Endothelial cell of umbilical vein (primary cell): Measurements from ENCODE around the gene PRTN3. TPM values are rescaled to one million over a fixed set of nuclear protein-coding genes. Genes with fewer than 3 reads are reported as not detected.

Source experiments
- BruUV-seq: library from RNA; stranded (reverse); fragments of 400-500 nt; replicated peaks from 2 replicates; lab custom pipeline; 2021; lab: Mats Ljungman, UMichigan
- CTCF ChIA-PET: fragments of 300-600, 350-600 bp; sonication (Branson Sonifier 250); formaldehyde crosslinking; loops from one replicate; lab custom pipeline; 2021; ENCODE audit warnings: antibody characterized with exemption, inconsistent platforms; lab: Charles Lee
- POLR2A ChIA-PET: fragments of 300-600, 350-600 bp; sonication (Branson Sonifier 250); formaldehyde crosslinking; loops from one replicate; lab custom pipeline; 2021; ENCODE audit warnings: antibody characterized with exemption, inconsistent platforms; lab: Charles Lee
- DNase-seq: peaks from one replicate; pipeline ENCODE4 v3.0.0-alpha.2; 2011; ENCODE audit warnings: low read depth, low spot score
- FAIRE-seq: peaks from 2 replicates; lab custom pipeline; 2011; peaks lifted over from hg19 to GRCh38; lab: Jason Lieb, UNC
- H2AFZ ChIP-seq: 2 replicates; pipeline ENCODE4 v1.6.0; 2012; ENCODE audit warnings: low read depth, low read length, control low read depth, inconsistent platforms
- H3K27ac ChIP-seq: 2 replicates; pipeline ENCODE4 v1.5.1; 2011; ENCODE audit warnings: low read depth, mild to moderate bottlenecking, control low read depth, low read length, moderate library complexity; ENCODE audit not compliant: insufficient read depth
- H3K27me3 ChIP-seq, 2 experiments: 2 replicates each; pipeline versions ENCODE4 v1.6.0 to v1.6.1; 2011; ENCODE audit warnings: low read length in 2 of 2, mixed read lengths in 1 of 2; ENCODE audit not compliant: control insufficient read depth in 2 of 2, insufficient read depth in 2 of 2
- H3K36me3 ChIP-seq, 2 experiments: 2 replicates in 1 of 2; 3 replicates in 1 of 2; pipeline ENCODE4 v1.5.1; 2011; ENCODE audit warnings: low read length in 2 of 2, mild to moderate bottlenecking in 1 of 2, moderate library complexity in 1 of 2; ENCODE audit not compliant: control insufficient read depth in 2 of 2, insufficient read depth in 2 of 2; ENCODE audit errors: extremely low read depth in 1 of 2
- H3K4me1 ChIP-seq: 3 replicates; pipeline ENCODE4 v1.5.1; 2011; ENCODE audit warnings: mild to moderate bottlenecking, low read length; ENCODE audit not compliant: control insufficient read depth, insufficient read depth; ENCODE audit errors: extremely low read depth
- H3K4me2 ChIP-seq: 2 replicates; pipeline ENCODE4 v1.6.1; 2011; ENCODE audit warnings: low read length, control low read depth, mixed read lengths; ENCODE audit not compliant: insufficient read depth
- H3K4me3 ChIP-seq, 3 experiments: fragments of 200-600 bp in 1 of 3; sonication (generic), shearing (Covaris generic) in 1 of 3; replicated peaks in 1 of 3; 2 replicates each; pipeline ENCODE4 v1.5.1; 2011 to 2016; ENCODE audit warnings: control low read depth in 3 of 3, low read length in 3 of 3, mild to moderate bottlenecking in 2 of 3, inconsistent platforms in 1 of 3, low read depth in 1 of 3, moderate library complexity in 1 of 3; ENCODE audit not compliant: insufficient read depth in 1 of 3
- H3K79me2 ChIP-seq: 2 replicates; pipeline ENCODE4 v1.6.0; 2012; ENCODE audit warnings: low read length, inconsistent platforms; ENCODE audit not compliant: control insufficient read depth, insufficient read depth
- H3K9ac ChIP-seq: replicated peaks from 2 replicates; pipeline ENCODE3; 2011; ENCODE audit warnings: low read length, control low read depth; ENCODE audit not compliant: insufficient read depth; ENCODE audit errors: extremely low read depth
- H3K9me1 ChIP-seq: replicated peaks from 3 replicates; pipeline ENCODE4 v1.6.0; 2011; ENCODE audit warnings: mild to moderate bottlenecking, low read length; ENCODE audit not compliant: control insufficient read depth, insufficient read depth; ENCODE audit errors: extremely low read depth
- H3K9me3 ChIP-seq: replicated peaks from 2 replicates; pipeline ENCODE4 v1.5.1; 2012; ENCODE audit warnings: low read length, inconsistent platforms; ENCODE audit not compliant: control insufficient read depth, insufficient read depth
- H4K20me1 ChIP-seq: replicated peaks from 2 replicates; pipeline ENCODE3; 2011; ENCODE audit warnings: mild to moderate bottlenecking, low read length; ENCODE audit not compliant: control insufficient read depth, insufficient read depth; ENCODE audit errors: extremely low read depth
- EZH2 ChIP-seq: IDR thresholded peaks from 2 replicates; pipeline ENCODE4 v1.6.1; 2012; ENCODE audit warnings: borderline replicate concordance, low read depth, mild to moderate bottlenecking, moderate library complexity, low read length, inconsistent platforms; ENCODE audit not compliant: severe bottlenecking
- FOS ChIP-seq: IDR thresholded peaks from 2 replicates; pipeline ENCODE4 v1.6.1; 2011; ENCODE audit warnings: mild to moderate bottlenecking, low read length, moderate library complexity, borderline replicate concordance; ENCODE audit not compliant: insufficient read depth
- GATA2 ChIP-seq: IDR thresholded peaks from 2 replicates; pipeline ENCODE4 v1.7.0; 2011; ENCODE audit warnings: low read depth, mild to moderate bottlenecking, moderate library complexity, mixed read lengths, low read length; ENCODE audit not compliant: insufficient read length, insufficient read depth
- JUN ChIP-seq: IDR thresholded peaks from 2 replicates; pipeline ENCODE4 v1.6.1; 2011; ENCODE audit warnings: borderline replicate concordance, low read depth; ENCODE audit not compliant: insufficient read length, insufficient read depth
- MYC ChIP-seq: IDR thresholded peaks from one replicate; pipeline ENCODE4 v1.6.1; 2011; ENCODE audit warnings: mild to moderate bottlenecking, low read depth, low read length
- POLR2A ChIP-seq: IDR thresholded peaks from 2 replicates; pipeline ENCODE4 v1.6.1; 2012; ENCODE audit warnings: low read depth, mild to moderate bottlenecking, control low read depth, low read length
- POLR2AphosphoS5 ChIP-seq: IDR thresholded peaks from 2 replicates; pipeline ENCODE4 v1.6.1; 2012; ENCODE audit warnings: low read depth, mild to moderate bottlenecking, control low read depth, low read length, moderate library complexity; ENCODE audit not compliant: insufficient read depth
- dilution Hi-C: fragments of 300-500 bp; cut with MboI; formaldehyde crosslinking; loops from one replicate; pipeline ENCODE4 v1.15.0; 2019; ENCODE audit warnings: low sequenced_read_pairs; ENCODE audit not compliant: extremely low pct_ligation_motif_present
- intact Hi-C: fragments of 100-400 bp; cut with micrococcal nuclease; formaldehyde crosslinking; loops from one replicate; pipeline ENCODE4 v1.10.0; 2022
- polyA plus RNA-seq, 4 experiments: library from polyadenylated mRNA; depleted of rRNA in 3 of 4; stranded (reverse) in 3 of 4; unstranded in 1 of 4; fragments of >200 nt; gene quantifications; 2 replicates each; pipeline versions ENCODE4 v1.2.1 to v1.2.3, GENCODE V29; 2011 to 2012; ENCODE audit warnings: missing spikeins in 1 of 4
- total RNA-seq: library from RNA; stranded (reverse); gene quantifications from 2 replicates; pipeline ENCODE4 v1.2.3, GENCODE V29; 2021
- TF ChIP-seq, protein P1 (sequence below): IDR thresholded peaks from 2 replicates; pipeline ENCODE4 v1.6.1; 2011; ENCODE audit not compliant: insufficient read depth, insufficient read length
- TF ChIP-seq, protein P2 (sequence below), 2 donors: IDR thresholded peaks; 1 replicate in 1 of 2; 2 replicates in 1 of 2; pipeline ENCODE4 v1.5.1; 2011; ENCODE audit warnings: low read length in 2 of 2, mild to moderate bottlenecking in 2 of 2, moderate library complexity in 2 of 2, control low read depth in 1 of 2, inconsistent platforms in 1 of 2, low read depth in 1 of 2; ENCODE audit not compliant: insufficient read depth in 1 of 2; ENCODE audit errors: extremely low read depth in 1 of 2

PRTN3 gene
- total and polyA plus RNA-seq, 2 donors (not counting 3 experiments of a cell fraction or from before 2014, with no cell fraction given) = not detected

- Histone ChIP-seq H3K9me1 (no peaks in the 10 kb centered on the region), H3K27ac (no peak within 1 kb of the TSS), H3K4me3 (no peak within 1 kb of the TSS), H3K9ac (no peak within 1 kb of the TSS), H3K36me3 (no peaks in the 10 kb centered on the region), H3K79me2 (no peaks in the 10 kb centered on the region), H2AFZ (no peak within 1 kb of the TSS), H3K4me2 (no peak within 1 kb of the TSS), H4K20me1 (no peaks in the 10 kb centered on the region), H3K4me1 (no peaks in the 10 kb centered on the region), H3K27me3 (no peaks in the 10 kb centered on the region), H3K9me3 (no peaks in the 10 kb centered on the region)
- no peak for TF ChIP-seq JUN
- TF ChIP-seq EZH2 = peak; percentile 30
- no peak for TF ChIP-seq POLR2A
- TF ChIP-seq GATA2 = no peak
- no peak for TF ChIP-seq POLR2AphosphoS5
- no peak for TF ChIP-seq MYC
- dilution Hi-C loops (no loop called here), intact Hi-C loops (no loop called here)
- BruUV-seq = no TSS peak
- no peak for FAIRE-seq
- POLR2A ChIA-PET = no interaction called here
- CTCF ChIA-PET = no interaction called here
- DNase-seq = no peak
These were observed 11.6 kb downstream of the PRTN3 start, which contains the start of gene ELANE for GRCh38 chr19:852136-853013. Gene ELANE, plus strand, starts transcription at chr19:852303. Its CDS starts 26 bp downstream, at chr19:852329.

GRCh38 chr19:853014-853585, 12.3 kb downstream of the PRTN3 start:
- Histone ChIP-seq H3K9ac (no peak overlapping the region), H3K9me1 (no peaks in the 10 kb centered on the region), H3K36me3 (no peaks in the 10 kb centered on the region), H3K4me3 (no peak overlapping the region), H3K27ac (no peak overlapping the region), H3K4me2 (no peak overlapping the region), H2AFZ (no peak overlapping the region), H3K4me1 (no peaks in the 10 kb centered on the region), H3K79me2 (no peaks in the 10 kb centered on the region), H3K9me3 (no peaks in the 10 kb centered on the region), H3K27me3 (no peaks in the 10 kb centered on the region), H4K20me1 (no peaks in the 10 kb centered on the region)
- POLR2A ChIA-PET = no interaction called here
- no peak for FAIRE-seq
- no TSS peak for BruUV-seq
- dilution Hi-C loops = no loop called here
- no peak for DNase-seq
- TF ChIP-seq EZH2 = no peak
- TF ChIP-seq, protein P1, sequence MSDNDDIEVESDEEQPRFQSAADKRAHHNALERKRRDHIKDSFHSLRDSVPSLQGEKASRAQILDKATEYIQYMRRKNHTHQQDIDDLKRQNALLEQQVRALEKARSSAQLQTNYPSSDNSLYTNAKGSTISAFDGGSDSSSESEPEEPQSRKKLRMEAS = no peak
- TF ChIP-seq MYC = no peak
- TF ChIP-seq POLR2A = no peak
- TF ChIP-seq, protein P2, sequence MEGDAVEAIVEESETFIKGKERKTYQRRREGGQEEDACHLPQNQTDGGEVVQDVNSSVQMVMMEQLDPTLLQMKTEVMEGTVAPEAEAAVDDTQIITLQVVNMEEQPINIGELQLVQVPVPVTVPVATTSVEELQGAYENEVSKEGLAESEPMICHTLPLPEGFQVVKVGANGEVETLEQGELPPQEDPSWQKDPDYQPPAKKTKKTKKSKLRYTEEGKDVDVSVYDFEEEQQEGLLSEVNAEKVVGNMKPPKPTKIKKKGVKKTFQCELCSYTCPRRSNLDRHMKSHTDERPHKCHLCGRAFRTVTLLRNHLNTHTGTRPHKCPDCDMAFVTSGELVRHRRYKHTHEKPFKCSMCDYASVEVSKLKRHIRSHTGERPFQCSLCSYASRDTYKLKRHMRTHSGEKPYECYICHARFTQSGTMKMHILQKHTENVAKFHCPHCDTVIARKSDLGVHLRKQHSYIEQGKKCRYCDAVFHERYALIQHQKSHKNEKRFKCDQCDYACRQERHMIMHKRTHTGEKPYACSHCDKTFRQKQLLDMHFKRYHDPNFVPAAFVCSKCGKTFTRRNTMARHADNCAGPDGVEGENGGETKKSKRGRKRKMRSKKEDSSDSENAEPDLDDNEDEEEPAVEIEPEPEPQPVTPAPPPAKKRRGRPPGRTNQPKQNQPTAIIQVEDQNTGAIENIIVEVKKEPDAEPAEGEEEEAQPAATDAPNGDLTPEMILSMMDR (IDR thresholded peaks at IDR 0.05; ENCODE audit: extremely low read depth in 1 of 2, insufficient read depth in 1 of 2, low read depth in 1 of 2, low read length in 2 of 2) = no peak
- TF ChIP-seq JUN = no peak
- TF ChIP-seq FOS = no peak
- TF ChIP-seq GATA2 = no peak
- CTCF ChIA-PET = no interaction called here
- intact Hi-C loops = no loop called here
